ENCODE data around the gene NDUFA7.
"Not testable (repeated sequence)": the region's sequence is repeated elsewhere in the genome, so short reads cannot be mapped to it uniquely, and the experiment has no call there.

NDUFA7 gene

GRCh38 chr19:8341504-8341903 is 20.3 kb upstream of the NDUFA7 start:
- DNase-seq (ENCODE audit: low spot score), result not testable (repeated sequence)

GRCh38 chr19:8340341-8341096 is 19.3 kb upstream of the NDUFA7 start:
- DNase-seq (ENCODE audit: low spot score), result no peak

- no peak for DNase-seq (ENCODE audit: low spot score)
Observed at GRCh38 chr19:8338835-8339234, 17.7 kb upstream of the NDUFA7 start.

- no peak for DNase-seq (ENCODE audit: low spot score)
Observed at GRCh38 chr19:8337728-8338127, 16.6 kb upstream of the NDUFA7 start.

GRCh38 chr19:8336660-8337059 is 15.5 kb upstream of the NDUFA7 start:
- no peak for DNase-seq (ENCODE audit: low spot score)

- no peak for DNase-seq (ENCODE audit: low spot score)
Observed at GRCh38 chr19:8336072-8336569, 14.9 kb upstream of the NDUFA7 start.

- no peak for DNase-seq (ENCODE audit: low spot score)
Observed at GRCh38 chr19:8335343-8336071, 14.3 kb upstream of the NDUFA7 start.

- DNase-seq (ENCODE audit: low spot score), result no peak
Observed at GRCh38 chr19:8334458-8335342, 13.5 kb upstream of the NDUFA7 start.

GRCh38 chr19:8333767-8334457 is 12.7 kb upstream of the NDUFA7 start:
- no peak for DNase-seq (ENCODE audit: low spot score)

GRCh38 chr19:8332976-8333766 is 12.0 kb upstream of the NDUFA7 start:
- DNase-seq (ENCODE audit: low spot score), result no peak

- peak; percentile 10 for DNase-seq (ENCODE audit: low spot score)
Observed at GRCh38 chr19:8331263-8331845, 10.2 kb upstream of the NDUFA7 start.

- DNase-seq (ENCODE audit: low spot score), result no peak
Observed at GRCh38 chr19:8329996-8330395, 8.8 kb upstream of the NDUFA7 start.

GRCh38 chr19:8325454-8325853 is 4.3 kb upstream of the NDUFA7 start:
- no peak for DNase-seq (ENCODE audit: low spot score)

GRCh38 chr19:8324186-8325050 is 3.2 kb upstream of the NDUFA7 start:
- DNase-seq (ENCODE audit: low spot score), result no peak

GRCh38 chr19:8323781-8324185 is 2.6 kb upstream of the NDUFA7 start:
- peak; percentile 5 for DNase-seq (ENCODE audit: low spot score)

GRCh38 chr19:8322638-8322997 is 1.4 kb upstream of the NDUFA7 start:
- DNase-seq (ENCODE audit: low spot score), result no peak

- DNase-seq (ENCODE audit: low spot score), result peak; percentile 11
Observed at GRCh38 chr19:8321986-8322637, 937 bp upstream of the NDUFA7 start.

GRCh38 chr19:8320564-8321066 is 560 bp downstream of the NDUFA7 start:
- peak; percentile 16 for DNase-seq (ENCODE audit: low spot score)
